Stimulated activated CD8-positive, alpha-beta memory T cell treated with anti-CD3 and anti-CD28 coated beads, Interleukin-12 subunit alpha, Interleukin-12 subunit beta, amount 100 ng/mL, for 24 hours (primary cell): ENCODE measurements around the gene KIF27.
"Not testable (repeated sequence)": the region's sequence is repeated elsewhere in the genome, so short reads cannot be mapped to it uniquely, and the experiment has no call there.

Source experiments
- DNase-seq: peaks from one replicate; pipeline ENCODE4 v3.0.0-alpha.2; 2020; ENCODE audit errors: extremely low read depth

Gene KIF27

DNA sequence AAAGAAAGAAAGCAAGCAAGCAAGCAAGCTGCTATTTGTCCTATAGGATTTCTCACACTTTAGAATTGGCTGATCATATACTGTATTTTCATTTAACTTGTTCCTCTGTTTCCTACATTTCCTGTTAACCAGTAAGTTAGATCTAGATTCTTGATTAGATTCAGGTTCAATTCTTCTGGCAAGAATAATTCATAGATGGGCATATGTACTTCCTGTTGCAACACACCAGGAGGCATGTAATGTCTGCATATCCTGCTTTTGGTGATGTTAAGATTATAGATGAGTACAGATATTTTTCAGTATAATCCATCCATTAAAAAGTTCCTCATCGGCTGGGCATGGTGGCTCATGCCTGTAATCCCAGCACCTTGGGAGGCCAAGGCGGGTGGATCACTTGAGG lies 10.8 kb upstream of the KIF27 start:
- DNase-seq = no peak

DNA sequence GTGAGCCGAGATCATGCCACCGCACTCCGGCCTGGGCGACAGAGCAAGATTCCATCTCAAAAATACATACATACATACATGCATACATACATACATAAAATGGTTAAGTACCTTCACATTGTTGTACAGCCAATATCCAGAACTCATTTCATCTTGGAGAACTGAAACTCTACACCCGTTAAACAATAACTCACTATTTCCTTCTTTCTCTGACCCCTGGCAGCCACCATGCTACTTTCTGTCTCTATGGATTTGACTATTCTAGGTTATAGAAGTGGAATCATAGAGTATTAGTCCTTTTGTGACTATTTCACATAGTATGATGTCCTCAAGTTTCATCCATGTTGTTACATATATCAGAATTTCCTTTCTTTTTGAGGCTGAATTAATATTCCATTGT lies 9.6 kb upstream of the KIF27 start:
- no peak for DNase-seq

DNA sequence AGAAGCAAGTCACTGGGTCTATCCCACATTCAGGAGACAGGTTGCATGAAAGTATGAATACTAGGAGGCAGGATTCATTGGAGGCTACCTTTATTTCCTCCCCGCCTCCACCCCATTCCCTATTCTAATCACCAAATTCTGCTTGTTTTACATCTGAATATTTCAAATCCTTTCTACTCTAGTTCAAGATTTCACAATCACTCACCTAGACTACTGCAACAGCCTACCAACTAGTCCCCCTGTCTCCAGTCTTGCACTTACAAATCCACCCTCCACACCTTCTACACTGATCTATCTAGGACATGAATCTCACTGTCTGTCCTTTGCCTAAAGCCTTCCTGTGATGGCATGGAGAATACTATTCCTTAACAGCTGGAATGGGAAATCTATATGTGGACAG lies 6.4 kb upstream of the KIF27 start:
- DNase-seq = no peak

DNA sequence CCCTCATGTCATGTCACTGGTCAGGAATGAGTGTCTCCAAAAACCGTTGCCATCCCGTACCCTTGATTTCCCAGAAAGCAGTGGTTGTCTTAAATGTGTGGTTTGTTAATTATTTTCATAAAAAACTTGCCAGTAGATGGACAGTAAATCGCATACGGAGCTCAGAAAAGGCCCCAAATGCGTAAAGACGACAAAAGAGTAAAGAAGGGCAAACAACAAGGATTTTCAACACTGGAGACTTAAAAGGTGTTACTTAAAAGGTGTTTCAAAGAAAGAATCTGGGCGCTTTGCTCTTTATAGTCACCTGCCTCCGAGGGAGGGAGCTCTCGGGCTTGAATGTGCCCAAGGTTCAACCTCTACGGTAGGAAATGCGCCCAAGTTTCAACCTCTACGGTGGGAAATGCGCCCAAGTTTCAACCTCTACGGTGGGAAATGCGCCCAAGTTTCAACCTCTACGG lies 734 bp downstream of the KIF27 start:
- DNase-seq = no peak

DNA sequence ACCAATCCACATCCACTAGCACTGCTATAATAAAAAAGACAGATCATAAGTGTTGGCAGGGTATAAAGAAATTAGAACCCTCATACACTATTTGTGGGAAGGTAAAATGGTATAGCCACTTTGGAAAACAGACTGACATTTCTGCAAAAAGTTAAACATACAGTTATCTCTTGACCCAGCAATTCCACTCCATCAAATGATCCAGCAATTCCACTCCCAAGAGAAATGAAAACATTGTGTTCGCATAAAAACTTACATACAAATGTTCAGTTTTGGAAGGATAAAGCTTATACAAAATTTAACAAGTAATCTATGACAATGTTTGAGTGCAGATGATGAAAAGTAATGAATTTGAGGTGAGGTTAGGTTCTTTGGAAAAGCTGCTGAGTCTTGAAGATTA lies 2.1 kb downstream of the KIF27 start:
- no peak for DNase-seq

DNA sequence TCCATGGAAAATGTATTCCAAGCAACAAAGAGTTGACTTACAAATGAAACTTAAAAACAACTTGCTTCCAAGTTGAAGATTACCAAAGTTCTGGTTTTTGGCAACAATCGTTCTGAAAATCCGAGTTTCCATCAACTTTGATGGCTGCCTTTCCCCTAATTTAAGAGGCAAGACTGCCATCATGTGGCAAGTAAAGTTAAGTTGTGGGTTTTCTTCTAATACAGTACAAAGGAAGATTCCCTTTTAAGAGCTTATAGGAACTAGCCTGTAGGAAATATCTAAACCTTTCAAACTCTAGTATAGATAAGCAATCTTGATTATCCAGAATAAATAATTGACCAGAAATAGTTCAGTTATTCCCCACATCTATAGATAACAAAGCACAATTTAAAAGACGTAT lies 9.0 kb downstream of the KIF27 start:
- not testable (repeated sequence) for DNase-seq

DNA sequence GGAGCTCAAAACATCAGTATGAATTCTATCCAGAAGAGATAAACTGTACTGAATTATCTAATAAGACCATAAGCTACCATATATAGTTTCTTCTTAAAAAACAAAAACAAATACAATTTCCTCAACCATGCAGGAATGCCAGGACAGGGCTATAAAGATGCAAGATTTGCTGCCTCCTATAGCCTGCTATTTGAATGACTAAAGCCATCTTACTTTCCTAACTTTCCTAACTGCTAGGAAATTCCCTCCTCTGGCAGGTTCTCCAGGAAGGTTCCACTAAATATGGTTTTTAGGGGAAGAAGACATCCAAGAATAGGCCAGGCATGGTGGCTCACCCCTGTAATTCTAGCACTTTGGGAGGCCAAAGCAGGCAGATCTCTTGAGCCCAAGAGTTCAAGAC lies 15.1 kb downstream of the KIF27 start:
- no peak for DNase-seq

DNA sequence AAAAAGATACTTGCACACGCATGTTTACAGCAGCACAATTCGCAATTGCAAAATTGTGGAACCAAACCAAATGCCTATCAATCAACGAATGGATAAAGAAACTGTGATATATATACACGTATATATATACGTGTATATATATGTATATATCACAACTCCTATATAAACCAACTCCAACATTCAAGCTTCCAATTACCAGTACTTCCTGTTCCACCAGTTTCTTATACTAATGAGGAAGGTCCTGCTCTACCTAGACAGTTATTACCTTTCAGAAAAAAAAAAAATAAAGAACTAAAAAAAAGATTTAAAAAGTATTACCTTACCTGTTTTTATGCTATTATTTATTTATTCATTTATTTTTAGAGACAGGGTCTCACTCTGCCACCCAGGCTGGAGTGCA lies 20.6 kb downstream of the KIF27 start:
- DNase-seq = not testable (repeated sequence)

DNA sequence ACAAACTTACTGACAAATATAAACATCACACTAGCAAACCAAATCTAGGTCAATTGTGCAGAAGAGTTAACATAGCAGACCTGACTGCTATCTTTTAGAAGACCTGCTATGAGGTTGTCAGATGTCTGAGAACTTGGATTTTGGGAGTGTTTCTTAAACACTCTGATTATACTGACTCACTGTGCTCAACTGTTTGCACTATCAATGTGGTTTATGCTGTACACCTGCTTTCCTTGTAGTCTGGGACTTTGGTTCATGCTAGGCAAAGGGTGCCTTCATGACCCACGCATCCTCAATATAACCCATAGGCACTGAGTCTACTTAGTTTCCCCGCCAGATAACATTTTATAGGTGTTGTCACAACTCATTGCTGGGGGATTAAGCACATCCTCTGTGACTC lies 26.9 kb downstream of the KIF27 start:
- DNase-seq = not testable (repeated sequence)

DNA sequence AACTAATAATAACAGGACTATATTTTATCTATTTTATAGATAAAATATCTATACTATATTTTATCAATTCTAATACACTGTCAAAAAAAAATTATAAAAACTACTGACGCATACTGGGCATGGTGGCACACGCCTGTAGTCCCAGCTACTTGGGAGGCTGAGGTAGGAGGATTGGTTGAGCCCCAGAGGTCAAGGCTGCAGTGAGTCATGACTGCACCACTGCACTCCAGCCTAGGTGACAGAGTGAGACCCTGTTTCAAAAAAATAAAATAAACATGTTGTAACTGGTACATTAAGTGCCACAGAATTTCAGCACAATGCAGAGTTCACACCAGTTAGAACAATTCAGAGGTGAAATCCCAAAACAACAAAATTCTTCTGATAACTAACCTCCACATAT lies 34.7 kb downstream of the KIF27 start:
- DNase-seq = not testable (repeated sequence)

DNA sequence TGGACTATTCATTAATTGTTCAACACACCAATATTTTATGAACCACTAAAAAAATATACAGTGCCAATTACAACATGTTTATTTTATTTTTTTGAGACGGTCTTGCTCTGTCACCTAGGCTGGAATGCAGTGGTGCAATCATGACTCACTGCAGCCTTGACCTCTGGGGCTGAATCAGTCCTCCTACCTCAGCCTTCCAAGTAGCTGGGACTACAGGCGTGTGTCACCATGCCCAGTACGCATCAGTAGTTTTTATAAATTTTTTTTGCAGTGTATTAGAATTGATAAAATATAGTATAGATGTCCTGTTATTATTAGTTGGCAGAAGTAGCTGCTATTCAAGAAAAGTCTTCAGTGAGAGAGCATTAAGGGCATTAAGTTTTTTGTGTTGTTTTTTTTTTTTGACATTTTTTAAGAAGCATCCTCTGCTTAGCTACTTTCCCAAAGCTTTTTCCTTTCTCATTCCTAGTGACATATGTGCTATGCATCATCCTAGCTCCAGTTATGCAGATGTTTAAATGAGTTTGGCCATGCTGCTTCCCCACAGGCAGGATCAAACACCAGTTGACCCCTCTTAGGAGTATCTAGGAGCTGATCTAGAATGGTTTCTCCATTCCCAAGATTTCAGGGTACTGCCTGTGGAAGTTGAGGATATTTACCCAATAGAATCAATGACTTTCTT lies 35.5 kb downstream of the KIF27 start:
- not testable (repeated sequence) for DNase-seq

DNA sequence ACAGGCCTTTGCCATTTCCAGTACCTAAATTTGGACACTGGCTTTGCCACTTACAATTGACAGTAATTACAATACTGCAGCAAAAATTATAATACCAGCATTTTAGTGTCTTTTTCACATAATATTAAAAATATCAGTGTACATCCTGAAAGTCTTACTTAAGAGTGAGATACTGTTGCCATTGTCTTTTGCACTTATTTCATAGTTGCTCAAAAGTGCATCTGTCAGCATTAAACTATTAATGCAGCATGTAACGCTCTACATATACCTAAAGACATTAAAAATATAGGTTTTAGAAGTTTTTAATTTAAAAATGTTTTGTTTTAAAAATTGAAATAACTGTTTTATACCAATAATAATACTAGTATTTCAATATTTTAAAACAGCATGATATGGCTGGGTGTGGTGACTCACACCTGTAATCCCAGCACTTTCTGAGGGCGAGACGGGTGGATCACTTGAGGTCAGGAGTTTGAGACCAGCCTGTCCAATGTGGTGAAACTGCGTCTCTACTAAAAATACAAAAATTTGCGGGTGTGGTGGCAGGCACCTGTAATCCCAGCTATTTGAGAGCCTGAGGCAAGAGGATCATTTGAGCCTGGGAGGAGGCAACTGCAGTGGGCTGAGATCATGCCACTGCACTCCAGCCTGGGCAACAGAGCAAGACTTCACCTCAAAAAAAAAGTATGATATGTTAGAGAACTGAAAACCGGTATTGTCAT lies 39.4 kb downstream of the KIF27 start:
- not testable (repeated sequence) for DNase-seq

DNA sequence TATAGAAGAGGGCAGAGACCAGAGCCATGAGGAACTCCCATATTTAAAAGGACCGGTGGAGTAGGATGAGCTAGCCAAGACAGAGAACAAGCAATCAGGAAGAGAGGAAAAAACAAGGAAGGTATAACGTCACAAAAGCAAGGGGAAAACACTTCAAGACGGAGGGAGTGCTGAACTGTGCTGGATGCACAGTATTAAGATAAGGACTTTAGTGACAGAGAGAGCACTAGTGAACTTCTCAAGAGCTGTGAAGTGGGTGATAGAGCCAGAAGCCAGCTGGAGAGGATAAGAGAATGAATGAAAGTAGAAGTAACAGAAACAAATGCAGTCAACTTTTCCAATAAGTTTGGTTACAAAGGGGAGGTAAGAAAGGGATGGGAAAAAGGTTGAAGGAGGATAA lies 45.7 kb downstream of the KIF27 start:
- not testable (repeated sequence) for DNase-seq

DNA sequence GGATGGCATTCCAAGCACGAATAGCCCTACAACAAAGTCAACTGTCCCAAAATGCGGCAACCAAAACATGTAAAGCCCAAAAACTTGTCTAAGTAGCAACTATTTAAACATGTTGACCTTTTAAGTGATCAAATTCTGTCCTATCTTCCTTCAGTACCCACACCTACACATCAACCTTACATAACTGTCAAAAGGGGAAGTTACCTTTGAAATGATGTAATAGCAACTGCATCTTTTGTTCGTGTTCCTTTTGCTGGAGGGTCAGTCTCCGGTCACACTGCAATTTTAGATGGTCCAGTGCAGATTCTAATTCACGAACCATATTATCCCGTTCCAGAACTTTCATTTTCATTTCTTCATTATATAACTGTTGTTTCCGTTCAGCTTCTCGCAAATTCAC lies 71.3 kb downstream of the KIF27 start:
- not testable (repeated sequence) for DNase-seq

DNA sequence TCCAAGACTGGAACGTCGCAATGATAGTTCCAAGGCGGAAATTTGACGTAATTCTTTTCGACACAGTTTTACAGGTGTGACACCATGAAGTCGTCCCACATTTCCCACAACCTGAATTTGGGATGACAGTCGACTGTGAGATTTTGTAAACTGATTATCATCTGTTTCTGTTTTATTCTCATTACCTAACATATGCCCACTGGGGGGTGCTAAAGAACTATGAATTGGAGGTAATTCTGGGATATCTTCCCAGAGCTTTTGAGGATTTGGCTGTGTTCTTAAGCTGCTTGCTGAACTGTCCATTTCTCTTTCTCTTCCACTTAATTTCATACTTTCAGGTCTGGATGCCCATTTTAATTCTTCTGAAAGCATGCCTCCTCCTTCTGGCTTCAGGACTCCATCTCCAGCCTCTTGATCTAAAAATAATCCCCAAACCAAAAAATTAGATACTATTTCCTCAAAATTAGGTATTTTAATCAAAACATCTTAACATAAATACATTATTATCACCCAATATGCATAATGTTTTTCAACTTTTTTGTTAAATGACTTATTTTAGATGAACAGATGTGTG lies 84.1 kb downstream of the KIF27 start:
- DNase-seq = not testable (repeated sequence)

DNA sequence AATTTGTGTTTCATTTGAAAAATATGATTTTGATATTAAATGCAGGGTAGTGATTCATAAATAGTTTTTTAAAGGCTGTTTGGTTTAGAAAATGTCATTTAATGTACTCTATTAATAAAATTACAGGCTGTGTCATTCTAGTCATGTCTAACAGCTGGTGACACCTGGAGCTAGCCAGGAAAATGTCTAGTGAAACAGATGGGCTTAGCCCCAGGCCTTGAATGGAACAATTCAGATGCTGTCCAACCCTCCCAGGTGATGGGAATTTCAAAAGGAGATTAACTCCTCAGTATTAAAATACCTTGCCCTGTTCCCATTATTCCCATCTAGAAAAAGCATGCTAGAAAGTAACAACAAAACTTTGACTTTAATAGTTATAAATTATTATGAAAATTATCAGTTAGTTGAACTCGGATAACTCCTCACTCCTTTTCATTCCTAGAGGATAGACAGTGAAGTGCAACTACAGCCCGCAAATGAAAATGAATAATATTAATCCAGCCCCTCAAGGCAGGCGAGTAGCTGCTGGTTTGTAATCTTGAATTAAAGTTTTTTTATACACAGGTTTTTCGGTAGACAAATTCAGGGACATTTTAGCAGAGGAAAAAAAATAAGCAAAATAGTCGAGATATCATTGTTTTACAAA lies 90.7 kb downstream of the KIF27 start:
- DNase-seq = not testable (repeated sequence)

DNA sequence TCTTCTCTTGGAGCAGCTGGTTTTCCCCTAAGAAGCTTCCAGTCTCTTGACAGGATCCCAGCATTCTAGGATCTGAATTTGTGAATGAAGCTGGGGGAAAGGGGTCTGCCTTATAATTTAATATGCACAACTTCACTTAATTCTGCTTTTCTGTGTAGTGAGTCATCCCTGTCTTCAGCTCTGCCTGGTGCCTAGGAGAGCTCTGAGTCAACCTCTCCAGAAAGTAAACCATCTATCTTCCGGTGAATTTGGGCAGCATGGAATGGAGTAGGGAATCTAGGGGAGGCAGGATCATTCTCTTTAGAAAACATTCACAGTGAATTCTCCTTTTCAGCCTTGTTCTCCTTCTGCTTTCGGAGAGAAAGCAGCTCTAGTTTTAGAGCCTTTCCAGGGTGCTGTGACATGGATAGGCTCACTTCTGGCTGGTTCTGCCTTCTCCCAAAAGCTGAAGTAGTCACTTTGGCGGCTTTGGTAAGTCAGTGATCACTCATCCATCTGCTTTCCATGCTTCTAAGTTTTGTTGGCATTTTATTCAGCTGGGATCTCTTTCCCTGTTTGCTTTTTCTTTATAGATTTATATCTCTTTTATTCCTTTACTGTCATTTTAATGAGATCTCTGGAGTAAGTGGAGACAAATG lies 96.1 kb downstream of the KIF27 start:
- not testable (repeated sequence) for DNase-seq

DNA sequence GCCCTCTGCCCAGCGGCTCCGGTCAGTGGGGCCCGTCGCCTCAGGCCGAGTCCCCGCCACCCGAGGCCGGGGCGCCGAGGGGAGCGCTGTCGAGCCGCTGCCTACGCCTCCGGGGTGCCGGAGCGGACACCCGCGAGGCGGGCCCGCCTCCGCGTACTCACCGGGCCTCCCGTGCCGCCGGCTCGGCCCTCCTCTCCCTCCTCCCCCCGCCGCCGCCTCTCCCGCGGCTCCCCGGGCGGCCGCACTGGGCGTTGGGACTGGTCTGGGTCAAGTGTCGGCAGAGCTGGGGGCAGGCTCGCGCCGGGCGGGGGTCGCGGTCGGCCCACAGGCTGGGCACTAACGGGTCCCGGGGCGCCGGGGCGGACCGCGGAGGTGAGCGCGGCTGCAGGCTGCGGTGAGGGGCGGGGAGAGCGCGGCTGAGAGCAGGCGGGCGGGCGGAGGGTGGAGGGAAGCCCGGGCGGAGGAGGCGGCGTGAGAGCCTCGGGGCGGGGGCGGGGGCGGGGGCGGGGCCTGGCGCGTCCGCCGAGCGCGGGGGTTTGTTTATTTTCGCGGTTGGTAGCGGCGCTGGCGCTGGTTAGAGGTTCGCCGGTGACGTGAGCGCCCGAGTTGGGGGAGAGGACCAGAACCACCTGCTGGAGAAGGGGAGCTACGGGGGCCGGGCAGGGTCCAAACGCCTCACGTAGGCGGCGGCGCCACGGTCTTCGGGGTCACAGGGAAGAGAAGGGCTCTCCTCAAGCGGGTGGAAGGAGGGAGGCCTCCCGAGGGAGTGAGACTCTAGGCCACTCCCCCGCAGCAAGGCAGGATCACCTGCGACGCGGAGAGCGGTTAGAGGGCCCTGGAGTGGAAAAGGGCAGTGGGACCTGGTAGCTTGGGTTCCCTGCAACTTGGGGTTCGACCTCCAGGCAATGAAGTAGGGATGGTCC lies 103.6 kb downstream of the KIF27 start, which contains the start of gene GKAP1:
Gene GKAP1 (minus strand): TSS at position 414 of the 923 bp plus-strand sequence. CDS start 11,252 bp downstream, outside the sequence.
- peak; percentile 38 for DNase-seq

DNA sequence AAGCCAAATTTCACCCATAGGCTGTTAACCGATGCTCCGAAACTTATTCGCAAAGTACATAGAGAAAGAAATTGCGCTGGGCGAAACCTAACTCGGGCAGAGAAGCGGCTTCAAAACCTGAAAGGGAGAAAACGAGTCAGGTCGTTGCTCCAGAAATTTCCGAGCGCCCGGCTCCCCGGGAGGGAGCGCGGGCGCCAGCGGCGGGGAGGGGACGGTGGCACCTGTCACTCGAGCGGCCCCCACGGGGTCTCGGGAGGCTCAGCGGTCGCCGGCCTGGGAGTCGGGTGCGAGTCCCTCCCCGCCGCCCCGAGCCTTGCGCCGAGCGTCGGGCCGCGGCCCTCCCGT lies 104.2 kb downstream of the KIF27 start:
- not testable (repeated sequence) for DNase-seq

DNA sequence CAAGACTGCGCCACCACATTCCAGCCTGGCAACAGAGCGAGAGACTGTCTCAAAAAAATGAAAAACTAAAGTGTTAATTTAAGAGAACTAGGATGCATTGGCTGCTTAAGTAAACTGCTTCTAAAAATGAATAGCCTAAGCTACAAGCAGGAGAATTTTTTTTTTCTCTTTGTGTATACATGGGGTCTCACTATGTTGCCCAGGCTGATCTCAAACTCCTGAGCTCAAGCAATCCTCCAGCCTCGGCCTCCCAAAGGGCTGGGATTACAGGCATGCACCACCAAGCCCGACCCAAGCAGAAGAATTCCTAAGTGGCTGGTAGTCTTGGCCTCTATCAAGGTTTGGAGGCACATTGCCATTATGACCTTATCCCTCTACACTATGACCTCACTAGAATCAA lies 106.1 kb downstream of the KIF27 start:
- not testable (repeated sequence) for DNase-seq

DNA sequence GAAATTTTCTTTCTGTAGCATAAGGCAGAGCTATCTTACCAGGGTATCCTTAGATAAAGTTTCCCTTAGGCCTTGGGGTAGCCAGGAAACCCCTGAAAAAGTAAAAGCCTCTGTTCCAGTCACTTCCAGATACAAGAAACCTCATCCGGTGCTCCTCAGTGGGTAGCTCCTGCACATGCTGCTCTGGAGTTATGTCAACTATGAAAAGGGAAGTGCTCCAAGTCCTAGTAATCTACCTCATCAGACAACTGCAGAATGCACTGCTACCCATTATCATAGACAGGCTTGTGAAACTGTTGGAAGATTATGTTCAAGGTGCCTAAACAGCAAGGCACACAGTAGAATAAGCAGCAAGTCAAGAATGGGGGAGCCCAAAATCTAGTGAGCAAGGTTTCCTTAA lies 112.0 kb downstream of the KIF27 start:
- DNase-seq = not testable (repeated sequence)
